MCF 10A (cell line): ENCODE measurements around the gene JOSD2. TPM values are rescaled to one million over a fixed set of nuclear protein-coding genes. Genes with fewer than 3 reads are reported as not detected.

ENCODE experiments used
- BruUV-seq: library from RNA; stranded (reverse); fragments of 400-500 nt; replicated peaks from 2 replicates; lab custom pipeline; 2021; lab: Mats Ljungman, UMichigan
- CTCF ChIA-PET: fragments of 300-600 bp; sonication (Branson Sonifier 250); formaldehyde crosslinking; extraction: SDS; loops from one replicate; lab custom pipeline; 2021; ENCODE audit warnings: antibody characterized with exemption, inconsistent platforms; lab: Yijun Ruan, JAX
- POLR2A ChIA-PET: fragments of 300-600, 350-650 bp; sonication (Branson Sonifier 250); formaldehyde crosslinking; extraction: SDS; loops from one replicate; lab custom pipeline; 2020; ENCODE audit warnings: antibody characterized with exemption, inconsistent platforms; lab: Yijun Ruan, JAX
- DNase-seq: peaks from one replicate; pipeline ENCODE4 v3.0.0-alpha.2; 2018; ENCODE audit not compliant: unreplicated experiment
- H3K27ac Mint-ChIP-seq: one replicate; pipeline ENCODE4 v1.8.0; 2022; ENCODE audit warnings: mild to moderate bottlenecking, low read depth, mixed read lengths; ENCODE audit not compliant: unreplicated experiment
- H3K27me3 Mint-ChIP-seq: one replicate; pipeline ENCODE4 v1.8.0; 2022; ENCODE audit warnings: mixed read lengths; ENCODE audit not compliant: insufficient read depth, unreplicated experiment
- H3K36me3 Mint-ChIP-seq: one replicate; pipeline ENCODE4 v1.8.0; 2022; ENCODE audit warnings: mild to moderate bottlenecking, moderate library complexity, mixed read lengths; ENCODE audit not compliant: insufficient read depth, unreplicated experiment
- H3K4me1 Mint-ChIP-seq: one replicate; pipeline ENCODE4 v1.8.0; 2022; ENCODE audit warnings: mixed read lengths; ENCODE audit not compliant: insufficient read depth, unreplicated experiment
- H3K4me3 Mint-ChIP-seq: one replicate; pipeline ENCODE4 v1.8.0; 2022; ENCODE audit warnings: mild to moderate bottlenecking, moderate library complexity, mixed read lengths; ENCODE audit not compliant: unreplicated experiment
- H3K9me3 Mint-ChIP-seq: one replicate; pipeline ENCODE4 v1.8.0; 2022; ENCODE audit warnings: mixed read lengths; ENCODE audit not compliant: unreplicated experiment
- intact Hi-C: fragments of 100-400 bp; cut with micrococcal nuclease; formaldehyde crosslinking; loops from 2 replicates; pipeline ENCODE4 v1.14.1; 2022
- total RNA-seq: library from RNA; stranded (reverse); gene quantifications from 2 replicates; pipeline ENCODE4 v1.2.3, GENCODE V29; 2022
- TF ChIP-seq, protein P1 (sequence below): fragments of 200-600 bp; IDR thresholded peaks from one replicate; pipeline ENCODE4 v1.8.0; 2022; ENCODE audit warnings: antibody characterized with exemption, mild to moderate bottlenecking; ENCODE audit not compliant: unreplicated experiment

JOSD2 gene
- total RNA-seq, 1 experiment from 2014 or later: 65.8 TPM

DNA sequence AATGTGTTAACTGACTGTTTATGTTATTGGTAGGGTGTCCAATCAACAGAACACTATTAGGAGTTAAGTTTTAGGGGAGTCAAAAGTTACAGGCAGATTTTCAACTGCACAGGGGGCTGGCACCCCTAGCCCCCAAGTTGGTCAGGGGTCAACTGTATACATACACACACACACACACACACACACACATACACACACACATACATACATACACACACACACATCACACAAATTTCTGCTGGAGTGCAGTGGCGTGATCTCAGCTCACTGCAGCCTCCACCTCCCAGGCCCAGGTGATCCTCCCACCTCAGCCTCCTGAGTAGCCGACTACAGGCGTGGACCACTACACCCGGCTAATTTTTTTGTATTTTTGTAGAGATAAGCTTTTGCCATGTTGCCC is 47.0 kb upstream of the JOSD2 start:
- Mint-ChIP-seq H3K27me3 (peaks cover 42% of the 10 kb centered on the region), H3K9me3 (no peaks in the 10 kb centered on the region), H3K36me3 (no peaks in the 10 kb centered on the region), H3K27ac (no peak overlapping the region), H3K4me3 (no peak overlapping the region), H3K4me1 (peaks cover 6% of the 10 kb centered on the region)
- DNase-seq: no peak
- POLR2A ChIA-PET: no interaction called here
- intact Hi-C loops: loop anchor here (5.0 kb wide), 1 partner anchor 191 kb away; the partner anchor contains the start of gene NAPSA
- CTCF ChIA-PET: interaction anchor here (0.6 to 1.5 kb wide), 3 partner anchors 21 to 634 kb away, joined by 3 to 4 read pairs (median 3); no protein-coding TSS in a partner anchor
- TF ChIP-seq, protein P1, sequence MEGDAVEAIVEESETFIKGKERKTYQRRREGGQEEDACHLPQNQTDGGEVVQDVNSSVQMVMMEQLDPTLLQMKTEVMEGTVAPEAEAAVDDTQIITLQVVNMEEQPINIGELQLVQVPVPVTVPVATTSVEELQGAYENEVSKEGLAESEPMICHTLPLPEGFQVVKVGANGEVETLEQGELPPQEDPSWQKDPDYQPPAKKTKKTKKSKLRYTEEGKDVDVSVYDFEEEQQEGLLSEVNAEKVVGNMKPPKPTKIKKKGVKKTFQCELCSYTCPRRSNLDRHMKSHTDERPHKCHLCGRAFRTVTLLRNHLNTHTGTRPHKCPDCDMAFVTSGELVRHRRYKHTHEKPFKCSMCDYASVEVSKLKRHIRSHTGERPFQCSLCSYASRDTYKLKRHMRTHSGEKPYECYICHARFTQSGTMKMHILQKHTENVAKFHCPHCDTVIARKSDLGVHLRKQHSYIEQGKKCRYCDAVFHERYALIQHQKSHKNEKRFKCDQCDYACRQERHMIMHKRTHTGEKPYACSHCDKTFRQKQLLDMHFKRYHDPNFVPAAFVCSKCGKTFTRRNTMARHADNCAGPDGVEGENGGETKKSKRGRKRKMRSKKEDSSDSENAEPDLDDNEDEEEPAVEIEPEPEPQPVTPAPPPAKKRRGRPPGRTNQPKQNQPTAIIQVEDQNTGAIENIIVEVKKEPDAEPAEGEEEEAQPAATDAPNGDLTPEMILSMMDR: no peak
- BruUV-seq: no TSS peak

DNA sequence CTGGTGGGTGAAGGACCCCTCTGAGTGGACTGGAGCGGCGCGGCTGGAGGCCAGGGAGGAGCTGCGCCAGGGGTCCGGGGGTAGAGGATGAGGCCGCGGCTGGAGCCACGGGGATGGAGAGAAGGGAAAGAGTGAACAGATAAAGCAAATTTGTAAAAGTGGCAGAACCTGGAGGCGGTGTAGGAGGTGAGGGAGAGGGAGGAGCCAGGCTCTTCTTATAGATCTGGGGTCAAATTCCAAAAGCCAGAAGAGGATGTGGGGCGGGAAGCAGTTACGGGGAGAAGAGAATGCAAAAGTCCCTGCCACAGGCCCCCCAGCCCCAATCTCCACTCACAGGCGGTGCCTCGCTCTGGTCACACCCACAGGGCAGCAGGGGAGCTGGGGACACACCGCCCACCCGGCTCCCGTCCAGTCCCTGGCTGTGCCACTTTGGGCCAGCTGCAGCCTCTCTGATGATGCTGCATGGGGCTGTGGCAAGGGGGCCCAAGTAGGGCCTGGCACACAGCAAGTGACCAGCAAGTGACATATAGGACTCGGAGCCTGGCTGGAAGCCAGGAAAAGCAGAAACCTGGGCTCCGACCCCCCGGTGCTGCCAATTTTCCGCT is 46.1 kb upstream of the JOSD2 start:
- no TSS peak for BruUV-seq
- Mint-ChIP-seq H3K4me3 (no peak overlapping the region), H3K27me3 (peaks cover 48% of the 10 kb centered on the region), H3K27ac (no peak overlapping the region), H3K4me1 (peaks cover 6% of the 10 kb centered on the region), H3K9me3 (no peaks in the 10 kb centered on the region), H3K36me3 (no peaks in the 10 kb centered on the region)
- TF ChIP-seq, protein P1: no peak
- CTCF ChIA-PET: interaction anchor here (0.6 to 3.4 kb wide), 7 partner anchors 13 to 527 kb away, joined by 3 to 19 read pairs (median 4); no protein-coding TSS in a partner anchor
- intact Hi-C loops: loop anchor here (5.0 kb wide), 1 partner anchor 190 kb away; the partner anchor contains the start of gene NAPSA
- POLR2A ChIA-PET: no interaction called here
- DNase-seq: no peak

DNA sequence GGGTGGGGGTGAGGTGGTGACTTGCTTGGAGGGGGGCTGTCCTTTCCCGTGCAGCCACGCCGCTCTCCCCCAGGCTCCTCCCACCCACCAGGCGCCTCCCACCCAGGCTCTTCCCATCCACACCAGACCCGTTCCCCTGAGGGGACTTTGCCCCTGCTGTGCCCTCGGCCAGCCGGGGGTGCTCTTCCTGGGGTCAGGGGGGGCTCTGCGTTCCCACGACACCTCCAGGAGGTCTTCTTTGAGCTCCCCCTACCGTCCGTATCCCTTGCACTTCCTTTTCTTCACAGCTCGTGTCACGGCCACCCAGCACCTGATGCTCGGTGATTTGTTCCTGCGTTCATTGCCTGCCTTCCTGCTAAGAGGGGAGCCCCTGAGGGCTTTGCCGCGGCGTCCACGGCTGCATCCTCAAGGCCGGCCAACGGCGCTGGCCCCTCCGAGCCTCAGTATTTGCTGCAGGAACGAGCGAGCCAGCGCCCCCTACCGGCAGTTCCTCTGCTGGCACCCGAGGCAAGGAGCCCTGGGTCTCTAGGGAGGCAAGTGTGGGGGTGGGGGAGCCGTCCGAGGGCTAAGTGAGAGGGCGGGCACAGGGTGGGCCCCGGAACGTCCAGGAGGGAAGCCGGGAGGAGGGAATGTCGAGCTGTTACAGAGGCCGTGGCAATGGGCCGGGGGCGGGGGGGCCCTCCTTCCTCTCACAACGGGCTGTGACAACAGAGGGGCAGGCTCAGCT is 45.5 kb upstream of the JOSD2 start:
- H3K4me3 Mint-ChIP-seq: peak overlapping the region; percentile 75
- no peaks in the 10 kb centered on the region for H3K36me3 Mint-ChIP-seq
- DNase-seq: peak; percentile 52
- no peaks in the 10 kb centered on the region for H3K9me3 Mint-ChIP-seq
- ChIA-PET CTCF (interaction anchor here (0.6 to 3.4 kb wide), 19 partner anchors 12 to 1073 kb away, joined by 3 to 19 read pairs (median 3); no protein-coding TSS in a partner anchor), POLR2A (interaction anchor here (0.6 kb wide), 1 partner anchor 330 kb away, joined by 3 read pairs; no protein-coding TSS in a partner anchor)
- peaks cover 55% of the 10 kb centered on the region for H3K27me3 Mint-ChIP-seq
- intact Hi-C loops: loop anchor here (5.0 kb wide), 1 partner anchor 189 kb away; the partner anchor contains the start of gene NAPSA
- TF ChIP-seq, protein P1: no peak
- peaks cover 6% of the 10 kb centered on the region for H3K4me1 Mint-ChIP-seq
- peak overlapping the region; percentile 9 for H3K27ac Mint-ChIP-seq
- BruUV-seq: no TSS peak
